ENCODE data around the gene SEPTIN12.
"Not testable (repeated sequence)": the region's sequence is repeated elsewhere in the genome, so short reads cannot be mapped to it uniquely, and the experiment has no call there.

The SEPTIN12 gene

DNA sequence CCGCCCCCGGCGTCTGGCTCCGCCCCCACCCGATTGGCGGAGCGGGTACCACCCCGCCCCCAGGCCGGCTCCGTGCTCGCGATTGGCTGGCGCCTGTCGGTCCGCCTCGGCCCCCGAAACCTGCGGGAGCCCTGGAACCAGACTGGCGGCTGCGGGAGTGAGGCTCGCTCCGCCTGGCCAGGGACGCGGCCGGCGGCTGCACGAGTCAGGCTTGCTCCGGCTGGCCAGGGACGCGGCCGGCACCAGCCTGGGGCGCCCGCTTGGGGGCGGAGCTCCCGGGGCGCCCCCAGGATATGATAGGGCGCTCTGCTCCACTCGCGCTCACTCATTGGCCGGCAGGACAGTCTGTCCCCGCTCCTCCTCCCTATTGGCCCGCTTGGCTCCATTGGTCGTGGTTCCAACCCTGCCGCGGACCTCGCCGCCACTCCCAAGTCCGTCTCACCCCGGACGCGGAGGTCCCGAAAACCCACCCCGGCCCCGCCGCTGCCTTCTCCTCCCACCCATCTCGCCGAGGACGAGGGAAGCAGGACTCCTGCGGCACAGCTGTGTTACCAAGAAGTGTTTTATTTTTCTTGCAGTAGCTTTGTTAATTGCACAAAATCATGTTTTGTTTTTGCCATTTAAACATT lies 14.6 kb upstream of the SEPTIN12 start:
- DNase-seq (ENCODE audit: low read depth, low spot score), result peak; percentile 79

DNA sequence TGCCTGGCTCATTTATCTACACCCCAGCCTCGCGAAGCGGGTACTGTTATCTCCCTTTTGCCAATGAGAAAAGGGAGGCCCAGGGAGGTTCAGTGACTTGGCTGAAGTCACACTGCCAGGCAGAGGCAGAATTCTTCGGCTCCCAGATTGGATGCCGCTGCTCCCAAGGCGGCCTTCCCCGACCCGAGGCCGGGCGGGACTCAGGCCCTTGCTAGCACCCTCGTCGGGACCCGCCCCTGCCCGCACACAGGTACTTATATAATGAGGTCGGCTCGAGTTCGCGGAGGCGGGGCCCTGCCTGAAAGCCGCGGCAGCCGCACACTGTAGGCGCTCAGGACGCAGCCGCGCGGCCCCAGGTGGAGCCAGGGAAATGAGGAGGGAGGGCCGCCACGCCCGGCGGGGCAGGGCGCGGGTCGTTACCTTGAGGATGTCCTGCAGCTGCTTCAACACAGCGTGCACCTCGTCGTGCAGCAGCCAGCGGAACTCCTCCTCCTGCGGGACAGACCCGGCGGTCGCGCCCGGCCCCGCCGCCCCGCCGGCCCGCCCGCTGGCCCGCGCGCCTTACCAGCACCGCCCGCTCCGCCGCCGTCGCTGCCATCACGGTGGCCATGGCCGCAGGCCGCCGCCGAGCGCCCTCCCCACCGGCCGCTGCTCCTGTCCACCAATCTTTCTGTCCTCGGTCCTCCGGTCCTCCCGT lies 14.0 kb upstream of the SEPTIN12 start, which contains the start of gene ROGDI:
Gene ROGDI, minus strand, starts transcription at position 672 of the 697 bp plus-strand sequence. Its CDS starts 62 bp downstream, at position 610.
- DNase-seq (ENCODE audit: low read depth, low spot score), result no peak

DNA sequence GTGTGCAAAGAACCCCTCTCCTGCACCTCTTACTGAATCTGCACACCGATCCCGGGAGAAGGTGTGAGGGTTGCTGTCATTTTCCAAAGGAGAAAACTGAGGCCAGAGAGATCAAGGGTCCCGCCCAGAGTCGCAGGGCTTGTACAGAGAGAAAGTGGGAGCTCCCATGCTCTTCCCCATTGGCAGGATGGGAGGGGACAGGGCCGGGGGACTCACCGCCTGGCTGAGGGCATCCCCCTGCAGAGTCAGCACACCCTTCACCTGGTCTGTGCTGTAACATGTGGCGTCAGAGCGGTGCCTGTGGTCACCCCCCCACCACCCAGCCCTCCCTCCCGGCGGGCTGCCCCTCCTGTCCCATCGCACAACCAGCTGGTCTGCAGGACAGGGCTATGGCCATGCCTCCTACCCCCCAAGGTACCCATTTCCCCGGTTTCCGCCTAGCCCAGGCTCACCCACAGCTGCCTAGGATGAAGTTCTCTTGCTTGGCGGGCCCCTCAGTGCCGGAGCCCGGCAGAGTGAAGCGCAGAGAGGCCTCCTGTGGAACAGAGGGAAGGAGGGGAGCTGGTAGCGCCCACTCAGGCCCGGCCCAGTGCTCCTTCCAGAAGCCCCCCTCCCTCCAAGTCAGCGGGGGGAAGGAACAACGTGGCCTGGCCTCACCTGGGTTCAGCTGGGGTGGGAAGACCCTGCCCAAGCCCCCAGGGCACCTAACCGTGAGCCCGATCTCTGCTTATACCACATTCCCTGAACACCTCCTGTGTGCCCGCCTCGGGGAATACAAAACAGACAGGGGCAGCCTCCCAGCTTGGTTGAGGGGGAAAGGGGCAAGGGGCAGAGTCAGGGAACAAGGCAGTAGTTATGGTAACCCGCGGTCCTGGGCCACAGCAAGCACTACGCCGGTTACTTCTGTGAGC lies 13.2 kb upstream of the SEPTIN12 start:
- DNase-seq (ENCODE audit: low read depth, low spot score), result no peak

DNA sequence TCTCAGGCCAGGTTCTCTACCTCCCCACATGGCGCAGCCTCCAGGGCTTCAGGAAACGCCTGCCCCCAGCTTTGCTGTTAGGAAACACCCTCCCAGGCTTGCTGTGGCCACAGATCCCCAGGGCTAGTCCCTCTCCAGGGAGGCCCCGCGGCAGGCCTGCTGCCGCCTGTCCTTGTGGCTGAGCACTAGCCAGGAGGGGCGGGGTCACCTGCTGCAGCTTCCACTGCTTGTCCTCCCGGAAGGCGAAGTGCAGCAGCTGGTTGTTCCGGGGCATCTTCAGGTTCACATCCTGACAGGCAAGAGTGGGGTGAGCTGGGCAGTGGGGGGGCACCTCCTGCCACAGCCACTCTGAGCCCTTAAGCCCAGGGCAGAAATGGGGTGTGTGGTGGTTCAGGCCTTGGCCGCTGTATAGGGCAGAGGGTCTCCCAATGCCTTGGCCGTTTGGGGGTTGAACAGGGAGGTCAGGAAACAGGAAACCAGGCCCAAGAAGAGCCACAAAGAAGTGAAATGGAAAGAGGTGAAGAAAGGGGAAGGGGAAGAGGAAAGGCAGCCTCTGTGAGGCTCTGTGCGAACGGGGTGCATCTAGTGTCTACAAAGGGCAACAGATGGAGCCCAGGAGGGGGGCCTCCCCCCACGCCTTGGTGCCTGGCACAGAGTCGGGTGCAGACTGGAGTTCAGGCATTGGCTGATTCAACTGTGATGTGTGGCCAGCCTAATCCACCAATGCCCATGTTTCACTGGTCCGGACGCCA lies 12.3 kb upstream of the SEPTIN12 start:
- no peak for DNase-seq (ENCODE audit: low read depth, low spot score)

DNA sequence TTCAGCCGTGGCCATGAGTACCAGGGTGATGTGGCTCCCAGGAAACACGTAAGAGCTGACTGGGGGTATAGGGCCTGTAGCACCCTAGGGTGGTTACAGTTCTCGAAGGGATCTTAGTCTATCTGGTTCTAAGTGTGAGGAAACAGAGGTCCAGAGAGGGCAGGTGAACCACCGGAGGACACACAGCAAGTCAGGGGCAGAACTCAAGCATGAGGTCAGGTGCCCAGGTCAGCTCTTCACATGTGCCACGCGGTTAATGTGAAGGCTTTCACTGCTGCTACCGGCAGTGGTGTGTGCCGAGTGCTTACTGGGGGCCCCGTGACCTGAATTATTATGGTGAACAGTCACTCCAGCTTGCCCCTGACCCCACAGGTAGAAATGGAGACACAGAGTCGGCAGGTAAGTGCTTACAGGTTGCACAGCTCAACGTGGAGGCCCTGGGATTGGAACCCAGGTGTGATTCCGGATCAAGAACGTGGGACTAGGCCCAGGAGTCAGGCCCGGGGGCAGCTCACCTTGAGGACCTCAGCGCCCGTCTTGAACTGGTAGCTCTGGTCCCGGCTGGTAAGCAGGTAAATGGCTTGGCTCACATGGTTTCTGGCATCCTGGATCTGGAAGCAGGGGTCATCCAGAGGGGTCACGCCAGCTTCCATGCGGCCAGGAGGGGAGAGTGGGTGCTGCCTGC lies 11.2 kb upstream of the SEPTIN12 start:
- DNase-seq (ENCODE audit: low read depth, low spot score), result no peak

DNA sequence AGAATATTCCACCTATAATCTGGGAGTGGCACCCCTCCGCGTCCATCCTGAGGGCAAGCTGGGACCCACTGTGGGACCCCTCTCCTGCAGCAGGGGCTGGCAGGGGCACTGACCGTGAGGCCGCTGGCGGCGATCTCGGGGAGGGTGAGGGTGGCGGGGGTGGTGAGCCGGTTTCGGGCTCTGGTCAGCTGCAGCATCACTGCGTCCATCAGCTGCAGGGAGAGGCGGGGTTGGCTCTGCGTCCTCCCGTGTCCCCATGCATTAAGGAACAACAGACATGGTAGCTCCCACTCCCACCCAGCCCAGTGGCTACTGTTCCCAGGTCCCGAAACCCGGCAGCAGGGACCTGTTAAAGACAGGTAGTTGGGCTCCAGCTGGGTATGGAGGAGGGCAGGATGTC lies 10.3 kb upstream of the SEPTIN12 start:
- DNase-seq (ENCODE audit: low read depth, low spot score), result no peak

DNA sequence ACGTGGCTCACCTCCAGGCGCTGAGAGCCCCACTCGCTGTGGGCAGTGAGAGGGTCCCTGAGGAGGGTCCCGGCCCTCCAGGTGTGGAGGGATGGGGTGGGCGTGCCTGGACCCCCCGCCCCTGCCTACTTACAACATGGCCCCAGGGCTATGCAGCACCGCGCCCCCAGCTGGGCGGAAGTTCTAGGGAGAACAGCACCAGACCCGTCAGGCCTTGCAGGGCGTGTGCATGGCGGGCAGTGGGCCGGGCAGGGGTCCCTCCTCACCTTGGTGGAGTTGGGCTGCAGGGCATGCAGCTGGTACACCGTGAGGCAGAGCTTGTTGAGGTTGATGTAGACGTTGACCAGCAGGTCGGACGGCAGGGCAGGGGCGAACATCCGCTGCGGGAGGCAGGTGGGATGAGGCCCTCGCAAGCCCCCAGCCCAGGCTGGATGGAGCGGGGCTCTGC lies 9.7 kb upstream of the SEPTIN12 start:
- no peak for DNase-seq (ENCODE audit: low read depth, low spot score)

DNA sequence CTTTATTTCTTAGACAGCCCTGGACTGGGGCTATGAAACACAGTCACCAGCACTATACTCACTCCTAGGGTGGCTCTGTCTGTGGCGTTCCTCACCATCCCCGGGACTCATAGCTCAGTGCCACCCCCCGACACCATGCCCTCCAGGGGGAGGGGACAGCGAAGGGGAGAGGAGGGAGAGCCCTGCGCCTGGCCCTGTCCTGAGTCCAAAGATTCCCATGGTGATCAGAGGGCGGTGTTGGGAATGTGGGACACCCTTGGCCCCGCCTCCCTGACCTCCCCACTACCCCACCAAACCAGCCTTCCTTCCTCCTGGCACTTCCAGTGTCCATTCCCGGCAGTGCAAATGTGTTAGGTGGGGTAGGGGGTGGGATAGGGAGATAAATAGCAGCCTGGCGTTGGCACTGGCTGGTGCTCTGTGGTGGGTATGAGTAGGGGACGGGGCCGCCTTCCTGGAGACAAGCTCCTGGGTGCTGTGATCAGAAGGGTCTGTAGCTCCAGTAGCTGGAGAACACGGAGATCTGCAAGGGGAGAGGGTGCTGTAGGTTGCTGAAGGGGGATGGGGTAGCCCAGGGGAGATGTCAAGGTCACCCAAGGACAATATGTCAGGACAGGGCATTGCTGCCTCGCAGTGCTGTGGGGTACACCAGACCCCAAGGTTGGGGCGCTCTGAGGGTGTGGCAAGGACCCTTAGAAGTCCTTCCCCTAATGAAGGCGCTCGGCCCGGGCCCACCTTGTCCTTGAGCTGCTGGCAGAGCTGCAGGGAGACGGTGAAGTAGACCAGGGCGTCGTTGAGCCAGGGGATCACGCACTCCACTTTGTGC lies 9.0 kb upstream of the SEPTIN12 start:
- DNase-seq (ENCODE audit: low read depth, low spot score), result no peak

DNA sequence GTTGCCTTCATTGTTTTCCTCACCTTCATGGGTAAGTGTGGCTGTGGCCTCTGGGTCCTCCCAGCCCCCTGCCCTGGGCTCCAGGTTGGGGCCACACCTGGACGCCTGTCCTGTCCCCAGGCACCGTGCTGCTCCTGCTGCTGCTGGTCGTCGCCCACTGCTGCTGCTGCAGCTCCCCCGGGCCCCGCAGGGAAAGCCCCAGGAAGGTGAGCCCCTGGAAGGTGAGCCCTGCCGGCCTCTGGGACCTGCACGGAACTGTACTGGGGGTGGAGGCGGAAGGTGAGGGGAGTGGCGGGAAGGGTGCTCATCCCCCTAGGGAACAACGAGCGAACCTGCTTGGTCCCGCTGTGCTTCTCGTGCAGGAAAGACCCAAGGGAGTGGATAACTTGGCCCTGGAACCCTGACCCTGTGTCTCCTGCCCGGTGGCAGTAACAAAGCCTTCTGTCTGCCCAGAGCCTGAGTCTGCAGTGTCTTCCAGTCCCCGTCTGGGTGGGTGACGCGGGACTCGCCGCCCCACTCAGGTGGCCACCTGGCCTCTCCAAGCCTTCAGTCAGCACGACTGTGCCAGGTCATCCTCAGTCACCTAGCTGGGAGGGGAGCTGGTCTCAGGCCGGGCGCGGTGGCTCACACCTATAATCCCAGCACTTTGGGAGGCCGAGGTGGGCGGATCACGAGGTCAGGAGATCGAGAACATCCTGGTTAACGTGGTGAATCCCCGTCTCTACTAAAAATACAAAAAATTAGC lies 7.9 kb upstream of the SEPTIN12 start:
- DNase-seq (ENCODE audit: low read depth, low spot score), result no peak

DNA sequence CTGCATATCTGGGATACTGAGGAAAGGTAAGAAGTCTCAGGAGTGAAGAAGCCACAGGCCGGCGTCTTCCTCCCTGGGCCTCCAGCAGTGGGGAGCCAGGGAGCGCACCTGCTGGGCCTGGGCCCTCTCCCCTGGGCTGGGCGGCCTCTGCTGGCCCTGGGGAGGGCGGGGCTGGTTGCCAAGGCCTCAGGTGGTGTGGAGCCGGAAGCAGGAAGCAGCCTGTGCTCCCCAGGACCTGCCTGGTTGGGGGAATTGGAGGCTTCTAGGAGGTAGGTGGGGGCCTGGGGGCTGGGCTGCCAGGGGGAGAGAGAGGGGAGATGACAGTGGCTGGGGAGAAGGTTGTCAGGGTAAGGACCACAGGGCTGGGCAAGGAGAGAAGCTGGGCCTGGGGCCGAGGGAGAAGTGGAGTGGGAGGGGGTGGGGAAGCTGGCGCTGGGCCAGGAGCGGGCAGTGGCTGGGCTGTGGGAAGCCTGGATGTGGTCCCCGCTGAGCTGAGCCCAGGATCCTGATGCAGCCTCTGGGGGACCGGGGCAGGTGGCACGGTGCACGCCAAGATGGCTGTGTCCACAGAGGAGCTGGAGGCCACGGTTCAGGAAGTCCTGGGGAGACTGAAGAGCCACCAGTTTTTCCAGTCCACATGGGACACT lies 7.2 kb upstream of the SEPTIN12 start, which contains the start of gene SMIM22:
Gene SMIM22, plus strand, starts transcription at position 189 of the 647 bp plus-strand sequence. Its CDS starts 366 bp downstream, at position 555.
- no peak for DNase-seq (ENCODE audit: low read depth, low spot score)

DNA sequence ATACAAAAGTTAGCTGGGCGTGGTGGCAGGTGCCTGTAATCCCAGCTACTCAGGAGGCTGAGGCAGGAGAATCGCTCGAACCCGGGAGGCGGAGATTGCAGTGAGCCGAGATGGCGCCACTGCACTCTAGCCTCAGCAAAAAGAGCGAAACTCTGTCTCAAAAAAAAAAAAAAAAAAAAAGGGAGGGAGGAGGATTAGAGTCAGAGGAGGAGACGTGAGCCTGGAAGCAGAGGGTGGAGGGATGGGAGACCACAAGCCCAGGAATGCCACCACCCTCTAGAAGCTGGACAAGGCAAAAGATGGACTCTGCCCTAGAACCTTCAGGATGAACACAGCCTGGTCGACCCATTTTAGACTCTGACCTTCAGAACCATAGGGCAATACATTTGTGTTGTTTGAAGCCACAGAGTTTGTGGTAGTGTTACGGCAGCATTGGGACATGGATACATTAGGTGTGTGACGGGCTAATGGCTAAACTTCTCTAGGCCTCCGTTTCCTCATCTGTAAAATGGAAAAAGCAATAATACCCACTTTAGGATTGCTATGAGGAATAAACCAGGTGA lies 4.9 kb upstream of the SEPTIN12 start:
- DNase-seq (ENCODE audit: low read depth, low spot score), result no peak

DNA sequence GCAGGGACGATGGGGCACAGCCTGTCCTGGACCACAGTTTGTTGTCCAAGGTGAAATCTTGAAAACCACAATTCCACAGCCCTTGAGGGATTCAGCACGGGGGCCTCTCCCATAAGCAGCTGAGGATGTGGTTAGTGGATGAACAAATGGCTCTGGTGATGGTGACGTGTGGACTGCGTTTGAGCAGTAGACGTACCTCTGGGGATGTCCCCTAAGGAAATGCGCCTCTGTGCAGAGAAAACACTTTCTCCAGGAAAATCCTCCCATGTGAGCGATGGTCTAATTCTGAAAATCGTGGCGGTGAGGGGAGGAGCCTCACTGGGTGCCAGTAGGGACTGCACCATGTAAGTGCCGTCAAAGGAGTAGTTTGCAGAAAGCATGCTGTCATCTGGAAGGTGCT lies 2.7 kb upstream of the SEPTIN12 start:
- DNase-seq (ENCODE audit: low read depth, low spot score), result no peak

DNA sequence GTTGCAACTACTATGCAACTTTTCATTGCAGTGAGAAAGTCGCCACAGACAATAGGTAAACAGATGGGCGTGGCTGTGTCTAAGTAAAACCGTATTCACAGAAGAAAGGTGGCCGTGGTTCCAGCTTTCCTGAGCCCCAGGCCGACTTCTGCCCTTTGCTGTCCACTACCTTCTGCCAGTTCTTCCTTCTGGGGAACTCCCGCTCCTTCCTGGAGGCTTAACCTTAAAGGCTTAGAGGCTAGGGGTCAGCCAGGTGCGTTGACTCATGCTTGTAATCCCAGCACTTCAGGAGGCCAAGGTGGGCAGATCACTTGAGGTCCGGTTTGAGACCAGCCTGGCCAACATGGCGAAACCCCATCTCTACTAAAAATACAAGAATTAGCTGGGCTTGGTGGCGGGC lies 2.1 kb upstream of the SEPTIN12 start:
- DNase-seq (ENCODE audit: low read depth, low spot score), result no peak

DNA sequence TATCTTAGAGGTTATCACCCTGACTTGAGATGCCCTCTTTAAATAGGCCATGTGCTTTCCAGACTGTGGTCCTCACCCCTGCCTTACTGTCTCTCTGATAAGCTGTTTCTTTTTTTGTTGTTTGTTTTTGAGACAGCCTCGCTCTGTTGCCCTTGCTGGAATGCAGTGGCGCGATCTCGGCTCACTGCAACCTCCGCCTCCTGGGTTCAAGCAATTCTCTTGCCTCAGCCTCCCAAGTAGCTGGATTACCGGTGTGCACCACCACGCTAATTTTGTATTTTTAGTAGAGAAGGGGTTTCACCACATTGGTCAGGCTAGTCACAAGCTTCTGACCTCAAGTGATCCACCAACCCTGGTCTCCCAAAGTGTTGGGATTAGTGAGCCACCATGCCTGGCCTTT lies 765 bp upstream of the SEPTIN12 start:
- DNase-seq (ENCODE audit: low read depth, low spot score), result no peak

DNA sequence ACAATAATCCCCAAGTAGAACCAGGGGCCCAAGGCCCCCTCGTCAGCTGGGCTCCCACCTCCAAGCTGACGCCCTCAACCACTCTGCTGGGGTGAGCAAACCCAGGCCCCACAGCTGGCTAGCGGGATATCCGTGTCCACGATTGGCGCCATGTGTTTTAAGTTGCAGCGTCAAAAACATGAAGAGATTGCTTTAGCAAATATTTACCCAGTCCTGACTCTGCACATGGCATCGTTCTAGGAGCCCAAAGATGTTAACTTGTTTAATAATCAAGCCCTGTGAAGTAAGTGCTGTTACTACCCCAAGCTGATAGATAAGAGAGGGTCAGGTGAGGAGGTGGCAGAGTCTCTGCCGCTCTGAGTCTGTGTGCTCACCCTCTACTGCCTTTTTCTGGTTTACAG lies 344 bp upstream of the SEPTIN12 start:
- no peak for DNase-seq (ENCODE audit: low read depth, low spot score)

DNA sequence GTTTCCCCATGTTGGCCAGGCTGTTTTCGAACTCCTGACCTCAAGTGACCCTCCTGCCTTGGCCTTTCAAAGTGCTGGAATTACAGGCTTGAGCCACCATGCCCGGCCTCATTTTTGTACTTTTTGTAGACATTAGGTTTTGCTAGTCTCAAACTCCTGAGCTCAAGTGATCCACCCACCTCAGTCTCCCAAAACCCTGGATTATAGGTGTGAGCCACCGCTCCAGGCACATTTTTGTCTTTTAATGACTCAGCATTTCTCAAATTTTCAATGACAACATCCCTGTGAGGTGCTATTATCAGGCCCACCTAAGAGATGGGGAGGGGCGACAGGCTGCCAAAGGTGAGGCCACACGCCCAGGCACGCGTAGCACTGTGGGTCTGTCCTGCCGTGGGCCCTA lies 1.1 kb downstream of the SEPTIN12 start:
- DNase-seq (ENCODE audit: low read depth, low spot score), result no peak

DNA sequence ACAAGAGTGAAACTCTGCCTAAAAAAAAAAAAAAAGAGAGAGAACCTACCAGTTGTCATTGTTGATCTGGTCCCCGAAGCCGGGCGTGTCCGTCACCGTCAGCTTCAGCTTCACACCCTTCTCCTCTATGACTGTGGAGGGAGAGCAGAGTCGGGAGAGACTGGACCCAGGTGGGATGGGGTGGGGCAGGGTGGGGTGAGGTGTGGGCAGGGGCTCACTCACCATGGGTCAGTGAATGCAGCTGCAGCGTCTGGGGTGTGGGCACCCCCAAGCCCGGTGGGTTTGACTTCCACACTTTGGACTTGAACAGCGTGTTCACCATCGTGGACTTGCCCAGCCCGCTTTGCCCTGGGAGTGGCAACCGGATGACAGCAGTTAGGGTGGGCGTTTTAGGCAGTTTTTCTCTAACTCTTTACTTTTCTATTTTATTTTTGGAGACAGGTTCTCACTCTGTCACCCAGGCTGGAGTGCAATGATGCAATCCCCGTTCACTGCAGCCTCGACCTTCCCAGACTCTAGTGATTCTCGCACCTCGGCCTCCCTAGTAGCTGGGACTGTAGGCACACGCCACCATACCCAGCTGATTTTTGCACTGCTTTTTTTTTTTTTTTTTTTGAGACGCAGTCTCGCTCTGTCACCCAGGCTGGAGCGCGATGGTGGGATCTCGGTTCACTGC lies 2.2 kb downstream of the SEPTIN12 start:
- no peak for DNase-seq (ENCODE audit: low read depth, low spot score)

DNA sequence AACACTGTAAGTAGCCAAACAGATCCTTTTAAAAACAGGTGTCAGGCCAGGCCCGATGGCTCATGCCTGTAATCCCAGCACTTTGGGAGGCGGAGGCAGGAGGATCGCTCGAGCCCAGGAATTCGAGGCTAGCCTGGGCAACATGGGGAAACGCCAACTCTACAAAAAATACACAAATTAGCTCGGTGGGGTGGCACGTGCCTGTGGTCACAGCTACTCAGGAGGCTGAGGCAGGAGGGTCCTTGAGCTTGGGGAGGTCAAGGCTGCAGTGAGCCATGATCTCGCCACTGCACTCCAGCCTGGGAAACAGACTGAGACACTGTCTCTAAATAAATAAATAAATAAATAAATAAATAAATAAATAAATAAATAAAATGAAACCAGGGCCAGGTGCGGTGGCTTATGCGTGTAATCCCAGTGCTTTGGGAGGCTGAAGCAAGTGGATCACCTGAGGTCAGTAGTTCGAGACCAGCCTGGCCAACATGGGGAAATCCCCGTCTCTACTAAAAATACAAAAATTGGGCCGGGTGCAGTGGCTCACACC lies 3.6 kb downstream of the SEPTIN12 start:
- not testable (repeated sequence) for DNase-seq (ENCODE audit: low read depth, low spot score)
